ENCODE data around the gene TRPC4.

DNA sequence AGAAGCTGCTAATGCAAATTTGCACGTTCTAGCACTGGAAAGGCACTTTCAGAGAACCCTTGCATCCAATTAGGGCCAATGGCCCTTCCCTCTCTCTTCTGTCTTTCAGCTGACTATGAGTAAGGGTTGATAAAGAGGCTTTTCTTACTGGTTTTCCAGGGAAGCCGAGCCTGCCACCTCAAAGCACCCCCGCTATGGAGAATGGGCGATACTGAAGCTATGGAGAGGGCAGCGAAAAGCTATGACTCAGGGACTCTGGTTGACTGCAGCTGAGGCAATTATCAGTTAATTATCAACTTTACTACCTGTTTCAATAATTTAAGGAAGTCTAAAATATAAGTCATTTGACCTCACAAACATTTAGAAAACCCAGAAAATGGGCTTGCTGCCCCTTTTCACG is 115.8 kb downstream of the TRPC4 start:
- no peak for TF ChIP-seq CEBPB (IDR thresholded peaks at IDR 0.05)
- no peak for TF ChIP-seq TCF12 (IDR thresholded peaks at IDR 0.05; ENCODE audit: low read depth)
- no peak for TF ChIP-seq TAF1 (IDR thresholded peaks at IDR 0.05; ENCODE audit: low read depth)
- TF ChIP-seq, protein P1, sequence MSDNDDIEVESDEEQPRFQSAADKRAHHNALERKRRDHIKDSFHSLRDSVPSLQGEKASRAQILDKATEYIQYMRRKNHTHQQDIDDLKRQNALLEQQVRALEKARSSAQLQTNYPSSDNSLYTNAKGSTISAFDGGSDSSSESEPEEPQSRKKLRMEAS (IDR thresholded peaks at IDR 0.05) = no peak
- TF ChIP-seq YY1 (IDR thresholded peaks at IDR 0.05; ENCODE audit: low read depth) = no peak
- no peak for TF ChIP-seq EP300 (IDR thresholded peaks at IDR 0.05; ENCODE audit: borderline replicate concordance)
- TF ChIP-seq, protein P2, sequence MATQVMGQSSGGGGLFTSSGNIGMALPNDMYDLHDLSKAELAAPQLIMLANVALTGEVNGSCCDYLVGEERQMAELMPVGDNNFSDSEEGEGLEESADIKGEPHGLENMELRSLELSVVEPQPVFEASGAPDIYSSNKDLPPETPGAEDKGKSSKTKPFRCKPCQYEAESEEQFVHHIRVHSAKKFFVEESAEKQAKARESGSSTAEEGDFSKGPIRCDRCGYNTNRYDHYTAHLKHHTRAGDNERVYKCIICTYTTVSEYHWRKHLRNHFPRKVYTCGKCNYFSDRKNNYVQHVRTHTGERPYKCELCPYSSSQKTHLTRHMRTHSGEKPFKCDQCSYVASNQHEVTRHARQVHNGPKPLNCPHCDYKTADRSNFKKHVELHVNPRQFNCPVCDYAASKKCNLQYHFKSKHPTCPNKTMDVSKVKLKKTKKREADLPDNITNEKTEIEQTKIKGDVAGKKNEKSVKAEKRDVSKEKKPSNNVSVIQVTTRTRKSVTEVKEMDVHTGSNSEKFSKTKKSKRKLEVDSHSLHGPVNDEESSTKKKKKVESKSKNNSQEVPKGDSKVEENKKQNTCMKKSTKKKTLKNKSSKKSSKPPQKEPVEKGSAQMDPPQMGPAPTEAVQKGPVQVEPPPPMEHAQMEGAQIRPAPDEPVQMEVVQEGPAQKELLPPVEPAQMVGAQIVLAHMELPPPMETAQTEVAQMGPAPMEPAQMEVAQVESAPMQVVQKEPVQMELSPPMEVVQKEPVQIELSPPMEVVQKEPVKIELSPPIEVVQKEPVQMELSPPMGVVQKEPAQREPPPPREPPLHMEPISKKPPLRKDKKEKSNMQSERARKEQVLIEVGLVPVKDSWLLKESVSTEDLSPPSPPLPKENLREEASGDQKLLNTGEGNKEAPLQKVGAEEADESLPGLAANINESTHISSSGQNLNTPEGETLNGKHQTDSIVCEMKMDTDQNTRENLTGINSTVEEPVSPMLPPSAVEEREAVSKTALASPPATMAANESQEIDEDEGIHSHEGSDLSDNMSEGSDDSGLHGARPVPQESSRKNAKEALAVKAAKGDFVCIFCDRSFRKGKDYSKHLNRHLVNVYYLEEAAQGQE (IDR thresholded peaks at IDR 0.05; ENCODE audit: low read depth) = no peak
- no peak for TF ChIP-seq FOXM1 (IDR thresholded peaks at IDR 0.05; ENCODE audit: borderline replicate concordance, low read depth)
- TF ChIP-seq RAD21 (IDR thresholded peaks at IDR 0.05; ENCODE audit: low read depth) = no peak
- TF ChIP-seq, protein P3, sequence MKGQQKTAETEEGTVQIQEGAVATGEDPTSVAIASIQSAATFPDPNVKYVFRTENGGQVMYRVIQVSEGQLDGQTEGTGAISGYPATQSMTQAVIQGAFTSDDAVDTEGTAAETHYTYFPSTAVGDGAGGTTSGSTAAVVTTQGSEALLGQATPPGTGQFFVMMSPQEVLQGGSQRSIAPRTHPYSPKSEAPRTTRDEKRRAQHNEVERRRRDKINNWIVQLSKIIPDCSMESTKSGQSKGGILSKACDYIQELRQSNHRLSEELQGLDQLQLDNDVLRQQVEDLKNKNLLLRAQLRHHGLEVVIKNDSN (IDR thresholded peaks at IDR 0.05) = no peak
